NCI-H774 (cell line): ENCODE measurements around the gene MED29.

Experiments used
- DNase-seq: peaks from one replicate; lab custom pipeline; 2025; lab: John Stamatoyannopoulos, UW

The MED29 gene

GRCh38 chr19:39390751-39391437 is at the start of gene MED29, which contains the start of gene PAF1:
Gene MED29 (plus strand): TSS chr19:39391378. CDS start chr19:39391423, 45 bp downstream.
Gene PAF1 (minus strand): TSS chr19:39391106. CDS start chr19:39390864, 242 bp downstream.
- peak; percentile 99 for DNase-seq

GRCh38 chr19:39341719-39342604 is 49.2 kb upstream of the MED29 start, which contains the start of gene SAMD4B:
Gene SAMD4B (plus strand): TSS chr19:39342421. CDS start chr19:39356894, 14,473 bp downstream.
- DNase-seq: peak; percentile 97

GRCh38 chr19:39342647-39343305 is 48.4 kb upstream of the MED29 start:
- no peak for DNase-seq

DNA sequence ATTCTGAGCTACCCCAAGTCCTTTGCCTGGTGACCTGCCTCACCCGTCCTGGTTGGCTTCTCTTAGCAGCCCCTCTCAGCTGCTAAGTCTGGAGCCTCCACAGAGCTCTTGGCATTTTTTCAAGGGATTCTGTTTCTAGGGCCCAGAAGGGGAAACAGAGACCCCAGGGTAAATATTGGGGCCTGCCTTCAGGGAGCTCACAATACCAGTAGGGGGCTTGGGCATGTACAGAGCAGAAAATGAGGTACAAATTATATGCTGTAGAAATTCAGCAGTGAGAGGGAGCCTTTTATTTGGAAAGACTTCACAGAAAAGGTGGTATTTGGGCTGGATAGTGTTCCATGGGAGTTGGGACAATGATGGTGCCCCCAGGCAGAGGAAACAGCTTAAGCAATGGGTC is 45.2 kb upstream of the MED29 start:
- DNase-seq: no peak

- no peak for DNase-seq
Observed at GRCh38 chr19:39347332-39348164, 43.6 kb upstream of the MED29 start.

- no peak for DNase-seq
Observed at GRCh38 chr19:39349326-39349725, 41.9 kb upstream of the MED29 start.

DNA sequence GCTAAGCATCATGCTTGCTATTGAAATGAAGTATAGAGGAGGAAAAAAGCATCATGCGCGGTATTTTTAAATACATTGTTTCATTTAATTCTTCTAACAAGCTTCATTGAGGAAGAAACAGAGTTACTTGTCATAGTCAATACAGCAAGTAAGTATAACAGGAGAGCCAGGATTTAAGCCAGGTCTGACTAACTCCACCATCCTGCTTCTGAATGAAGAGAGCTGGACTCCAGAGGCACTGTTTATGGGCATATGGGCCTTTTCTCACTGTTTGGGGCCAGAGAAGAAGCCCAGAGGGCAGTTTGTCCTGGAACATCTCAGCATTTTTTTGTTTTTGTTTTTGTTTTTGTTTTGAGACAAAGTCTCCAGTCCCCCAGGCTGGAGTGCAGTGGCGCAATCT is 41.0 kb upstream of the MED29 start:
- no peak for DNase-seq

GRCh38 chr19:39351537-39352064 is 39.6 kb upstream of the MED29 start:
- no peak for DNase-seq

DNA sequence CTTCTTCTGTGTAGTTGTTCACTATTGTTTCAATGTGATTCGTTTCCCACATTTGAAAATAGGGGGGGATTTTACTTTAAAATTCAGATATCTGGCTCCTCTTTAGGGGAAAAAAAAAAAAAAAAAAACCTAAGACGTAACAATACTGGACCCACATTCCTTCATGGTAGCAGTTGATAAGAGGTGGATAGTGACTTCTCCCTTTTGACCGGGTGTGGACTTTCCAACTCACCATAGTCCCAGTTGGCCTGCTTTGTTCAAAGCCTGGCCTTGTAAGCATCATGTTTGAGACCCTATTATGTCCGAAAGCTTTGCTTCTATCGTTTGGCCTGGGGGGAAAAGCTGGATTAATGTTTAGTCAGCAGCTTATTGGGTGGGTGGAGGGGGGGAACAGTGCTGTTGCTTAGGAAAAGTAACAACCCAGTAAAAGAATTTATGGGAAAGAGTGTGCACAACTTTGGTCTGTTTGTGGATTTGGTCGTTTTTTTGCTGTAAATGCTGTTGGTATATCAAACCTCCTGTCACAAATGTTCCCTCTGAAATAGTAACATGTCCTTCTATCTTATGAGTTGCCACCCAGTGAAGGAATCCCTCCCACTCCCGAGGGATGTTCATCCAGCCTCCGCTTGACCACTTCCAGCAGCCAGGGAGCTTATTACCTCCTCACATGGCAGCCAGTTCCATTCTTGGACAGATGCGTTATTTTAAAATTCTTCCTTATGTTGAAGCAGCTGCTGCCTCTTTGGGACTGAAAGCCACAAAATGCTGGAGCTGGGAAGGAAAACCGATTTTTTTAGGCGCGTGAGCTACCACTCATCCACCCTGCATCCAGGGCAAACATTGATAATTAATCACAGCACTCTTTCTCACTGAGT is 38.6 kb upstream of the MED29 start:
- no peak for DNase-seq

DNA sequence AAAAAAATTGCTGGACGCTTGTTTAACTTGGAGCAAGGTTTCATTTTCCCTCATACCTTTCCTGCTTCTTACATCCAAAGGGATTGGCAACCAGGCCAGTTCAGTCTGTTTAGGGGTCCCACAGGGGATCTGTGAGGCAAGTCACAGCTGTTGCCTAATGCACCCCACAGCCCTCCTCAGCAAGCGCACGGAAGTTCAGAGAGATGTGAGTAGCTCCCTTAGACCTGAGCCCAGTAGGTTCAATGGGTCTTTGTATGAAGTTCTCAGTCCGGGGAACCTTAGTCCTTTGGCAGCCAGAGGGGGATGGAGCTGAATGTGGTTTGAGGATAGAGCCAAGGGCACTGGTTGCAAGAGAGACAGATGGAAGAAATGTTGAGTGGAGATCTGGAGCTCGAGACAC is 35.9 kb upstream of the MED29 start:
- DNase-seq: no peak

- DNase-seq: no peak
Observed at GRCh38 chr19:39356073-39356472, 35.1 kb upstream of the MED29 start.

DNA sequence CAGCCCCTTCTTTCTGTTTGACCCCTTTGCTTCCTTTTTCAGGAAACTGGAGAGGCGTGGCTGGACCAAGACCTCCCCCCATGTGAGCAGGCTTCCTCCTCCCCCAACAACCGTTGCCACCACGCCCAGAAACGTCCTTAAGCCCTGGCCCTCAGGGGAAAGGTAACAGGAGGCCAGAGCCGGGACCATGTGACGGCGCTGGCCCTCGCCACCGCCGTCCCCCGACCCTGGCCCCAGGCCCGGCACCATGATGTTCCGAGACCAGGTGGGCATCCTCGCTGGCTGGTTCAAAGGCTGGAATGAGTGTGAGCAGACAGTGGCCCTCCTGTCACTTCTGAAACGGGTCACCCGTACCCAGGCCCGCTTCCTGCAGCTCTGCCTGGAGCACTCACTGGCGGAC is 34.5 kb upstream of the MED29 start:
- DNase-seq: no peak

DNA sequence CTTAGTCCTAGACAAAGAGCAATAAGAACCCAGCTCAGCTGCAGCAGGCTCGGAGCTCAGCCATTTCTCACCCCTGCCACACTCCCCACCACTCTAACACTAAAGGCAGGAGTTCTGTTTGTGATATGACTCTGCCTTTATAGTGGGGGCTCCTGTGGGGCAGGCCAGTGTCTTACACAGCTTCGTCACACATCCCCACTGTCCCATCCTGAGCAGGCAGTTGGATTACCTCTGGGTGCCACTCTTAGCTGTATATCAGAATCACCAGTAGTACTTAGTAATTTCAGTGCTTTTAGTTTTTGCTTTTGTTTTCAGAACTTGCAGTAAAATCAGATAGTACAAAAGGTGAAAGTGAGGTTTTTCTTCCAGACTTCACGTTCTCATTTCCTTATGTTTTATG is 32.2 kb upstream of the MED29 start:
- no peak for DNase-seq

DNA sequence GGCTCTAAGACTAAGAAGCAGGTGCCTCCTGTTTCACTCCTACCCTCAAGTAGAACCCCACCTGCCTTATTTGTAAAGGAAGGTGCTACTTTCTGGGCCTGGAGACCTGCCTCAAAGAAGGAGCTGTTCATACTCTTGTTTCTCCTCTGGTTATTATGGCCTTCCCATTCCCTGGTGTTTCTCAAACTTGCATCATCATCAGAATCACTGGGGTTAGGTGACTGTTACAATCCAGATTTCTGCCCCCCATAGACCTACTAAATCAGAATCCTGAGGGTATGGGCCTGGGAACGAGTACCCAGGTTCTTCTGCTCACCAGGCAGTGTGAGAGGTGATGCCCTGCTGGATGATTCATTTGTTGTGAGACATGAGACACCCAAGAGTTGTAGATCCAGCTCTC is 30.6 kb upstream of the MED29 start:
- no peak for DNase-seq

DNA sequence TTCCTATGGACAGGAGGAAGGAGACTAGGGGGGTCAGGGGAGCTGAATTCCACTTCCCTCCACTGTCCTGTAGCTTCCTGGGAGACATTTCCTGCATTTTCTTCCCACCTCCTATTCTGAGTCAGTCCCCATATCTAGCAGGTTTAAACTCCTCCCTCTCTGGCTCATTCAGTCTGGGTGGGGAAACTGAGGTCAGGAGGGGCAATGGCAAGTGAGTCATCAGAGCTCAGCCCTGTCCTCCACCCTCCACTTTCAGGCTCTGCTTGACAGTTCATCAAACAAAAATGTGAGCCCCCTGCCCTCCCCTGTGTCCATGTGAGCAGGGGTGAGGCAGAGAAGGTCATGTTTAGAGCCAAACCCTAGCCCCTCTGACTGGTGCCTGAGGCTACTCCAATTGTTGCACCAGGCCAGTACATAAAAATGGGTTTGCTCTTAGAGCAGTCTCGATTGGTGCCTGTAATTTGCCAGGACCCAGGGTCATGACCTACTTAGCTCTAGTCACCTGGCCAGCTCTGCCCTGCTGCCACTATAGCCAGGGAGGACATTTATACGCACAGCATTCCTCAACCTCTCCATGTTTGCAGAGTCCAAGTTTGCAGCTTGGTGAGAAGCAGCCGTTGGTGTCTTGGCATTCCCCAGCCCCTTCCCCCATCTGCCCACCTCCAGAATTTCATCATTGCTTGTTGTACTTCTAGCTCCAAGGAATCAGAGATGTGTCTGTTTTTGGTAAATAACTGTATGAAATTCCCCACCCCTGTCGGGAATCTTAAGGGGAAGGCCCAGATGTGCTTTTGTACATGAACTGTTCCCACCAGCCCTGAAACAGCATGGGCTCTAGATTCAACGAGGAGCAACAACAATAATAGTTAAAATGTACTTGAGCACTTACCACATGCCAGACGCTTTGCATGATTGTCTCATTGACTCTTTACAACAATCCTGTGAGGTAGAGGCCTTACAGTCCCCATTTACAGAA is 28.2 kb upstream of the MED29 start:
- no peak for DNase-seq

GRCh38 chr19:39363901-39364457 is 27.2 kb upstream of the MED29 start:
- no peak for DNase-seq

- no peak for DNase-seq
Observed at GRCh38 chr19:39365531-39365930, 25.6 kb upstream of the MED29 start.

GRCh38 chr19:39369200-39369599 is 22.0 kb upstream of the MED29 start:
- DNase-seq: no peak

DNA sequence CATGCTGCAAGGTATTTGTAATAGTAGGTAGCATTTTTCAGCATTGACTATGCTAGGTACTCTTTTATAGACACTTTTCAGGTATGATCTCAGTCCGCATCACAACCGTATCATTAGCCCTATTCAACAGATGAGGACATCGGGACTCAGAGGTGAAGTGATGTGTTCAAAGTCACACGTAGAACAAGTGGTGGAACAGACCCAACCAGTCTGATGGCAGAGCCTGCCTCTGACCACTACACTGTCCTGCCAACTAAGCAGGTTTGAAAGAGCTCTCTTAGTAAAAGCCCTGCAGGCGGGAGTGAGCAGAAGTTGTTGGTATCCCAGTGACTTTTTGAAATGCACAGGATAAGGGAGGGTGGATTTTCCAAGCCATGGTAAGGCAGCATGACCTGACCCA is 20.4 kb upstream of the MED29 start:
- no peak for DNase-seq
